Smooth muscle cell (in vitro differentiated cells): ENCODE results near the gene SRGAP3. TPM values are rescaled to one million over a fixed set of nuclear protein-coding genes. Genes with fewer than 3 reads are reported as not detected.

ENCODE experiments used
- DNase-seq: peaks from one replicate; lab custom pipeline; 2025; ENCODE audit not compliant: unreplicated experiment; lab: John Stamatoyannopoulos, UW
- H2AFZ ChIP-seq: fragments of 200-600 bp; sonication (generic); 2 replicates; pipeline ENCODE4 v1.6.0; 2016; ENCODE audit warnings: antibody characterized with exemption, low read depth, mild to moderate bottlenecking
- H3F3A ChIP-seq: fragments of 200-600 bp; sonication (generic); 2 replicates; pipeline ENCODE4 v1.6.0; 2017; ENCODE audit warnings: antibody characterized with exemption, low read depth
- H3K27ac ChIP-seq: fragments of 200-600 bp; sonication (generic); 2 replicates; pipeline ENCODE4 v1.5.1; 2016; ENCODE audit warnings: low read depth, mild to moderate bottlenecking
- H3K27me3 ChIP-seq: fragments of 200-600 bp; sonication (generic); 2 replicates; pipeline ENCODE4 v1.6.1; 2016; ENCODE audit warnings: low read depth, mild to moderate bottlenecking
- H3K36me3 ChIP-seq: fragments of 200-600 bp; sonication (generic); 2 replicates; pipeline ENCODE4 v1.5.1; 2016; ENCODE audit warnings: low read depth
- H3K4me1 ChIP-seq: fragments of 200-600 bp; sonication (generic); 2 replicates; pipeline ENCODE4 v1.5.1; 2016; ENCODE audit warnings: low read depth
- H3K4me2 ChIP-seq: fragments of 200-600 bp; sonication (generic); 2 replicates; pipeline ENCODE4 v1.6.0; 2016; ENCODE audit warnings: mild to moderate bottlenecking
- H3K4me3 ChIP-seq: fragments of 200-600 bp; sonication (generic); 2 replicates; pipeline ENCODE4 v1.5.1; 2016; ENCODE audit warnings: mild to moderate bottlenecking
- H3K79me2 ChIP-seq: fragments of 200-600 bp; sonication (generic); 2 replicates; pipeline ENCODE4 v1.6.0; 2016; ENCODE audit warnings: low read depth, mild to moderate bottlenecking
- H3K9ac ChIP-seq: fragments of 200-600 bp; sonication (generic); 2 replicates; pipeline ENCODE4 v1.6.0; 2016; ENCODE audit warnings: low read depth
- H3K9me3 ChIP-seq: fragments of 200-600 bp; sonication (generic); replicated peaks from 2 replicates; pipeline ENCODE4 v1.5.1; 2016; ENCODE audit warnings: low read depth
- H4K20me1 ChIP-seq: fragments of 200-600 bp; sonication (generic); 2 replicates; pipeline ENCODE4 v1.6.0; 2016; ENCODE audit warnings: low read depth
- WGBS: methylation state at CpG from one replicate; pipeline ENCODE4 v1.1.7; 2016; ENCODE audit warnings: low lambda C conversion rate; 5-methylcytosine and 5-hydroxymethylcytosine counted together
- polyA plus RNA-seq: library from polyadenylated mRNA; unstranded; fragments of >200 nt; fragmentation: Nextera tagmentation; extraction: Ambion mirVana; gene quantifications from 2 replicates; pipeline ENCODE4 v1.2.1, GENCODE V29; 2016
- total RNA-seq: library from RNA; depleted of rRNA; stranded (reverse); fragments of >200 nt; gene quantifications from 2 replicates; pipeline ENCODE4 v1.2.3, GENCODE V29; 2014
- TF ChIP-seq, protein P1 (sequence below): fragments of 200-600 bp; sonication (generic); IDR thresholded peaks from 2 replicates; pipeline ENCODE4 v1.5.1; 2017; ENCODE audit warnings: borderline replicate concordance, mild to moderate bottlenecking, antibody characterized with exemption; ENCODE audit not compliant: insufficient read depth, poor library complexity, severe bottlenecking

The SRGAP3 gene
- total and polyA plus RNA-seq, 2 experiments from 2014 or later = 1.5 to 3.1 TPM

DNA sequence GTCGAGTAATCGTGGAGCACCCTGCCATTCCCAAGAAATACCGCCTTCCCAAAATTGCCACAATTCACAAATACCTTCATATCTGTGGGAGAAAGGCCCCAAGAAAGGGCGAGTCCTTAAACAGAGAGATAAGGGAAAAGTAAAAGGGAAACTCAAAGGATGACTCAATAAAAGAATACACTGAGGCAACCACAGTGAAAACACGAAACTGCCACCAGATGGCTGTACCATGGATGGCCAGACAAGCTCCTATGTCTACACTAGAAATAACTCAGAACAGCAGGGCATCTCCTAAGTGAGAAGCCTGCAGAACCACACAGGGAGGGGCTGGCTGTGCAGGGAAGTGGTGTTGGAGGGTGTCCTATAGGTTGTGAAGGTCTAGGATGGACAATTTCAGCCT is 25.0 kb downstream of the SRGAP3 start:
- WGBS = 53% methylated on average over 5 of the region's 5 CpGs
- H3K27me3 ChIP-seq = no peaks in the 10 kb centered on the region
- no peaks in the 10 kb centered on the region for H3K79me2 ChIP-seq

DNA sequence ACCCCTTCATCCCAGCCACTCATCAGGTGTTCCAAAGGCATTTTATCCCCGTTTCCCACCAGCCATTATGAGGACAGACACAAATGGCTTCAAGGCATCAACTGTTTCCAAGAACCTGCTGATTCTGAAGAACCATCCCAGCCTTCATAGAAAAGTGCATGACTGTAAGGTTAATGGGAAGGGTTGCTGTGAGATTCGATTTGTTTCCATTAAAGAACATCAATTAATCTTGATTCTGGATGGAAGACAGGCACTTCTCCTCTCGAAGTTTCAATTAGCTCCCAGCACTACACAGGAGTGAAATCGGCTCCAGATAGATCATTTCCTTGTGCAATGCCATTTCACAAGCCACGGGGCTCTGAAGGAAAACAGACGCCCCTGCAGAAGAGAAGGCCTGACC is 25.8 kb downstream of the SRGAP3 start:
- TF ChIP-seq, protein P1, sequence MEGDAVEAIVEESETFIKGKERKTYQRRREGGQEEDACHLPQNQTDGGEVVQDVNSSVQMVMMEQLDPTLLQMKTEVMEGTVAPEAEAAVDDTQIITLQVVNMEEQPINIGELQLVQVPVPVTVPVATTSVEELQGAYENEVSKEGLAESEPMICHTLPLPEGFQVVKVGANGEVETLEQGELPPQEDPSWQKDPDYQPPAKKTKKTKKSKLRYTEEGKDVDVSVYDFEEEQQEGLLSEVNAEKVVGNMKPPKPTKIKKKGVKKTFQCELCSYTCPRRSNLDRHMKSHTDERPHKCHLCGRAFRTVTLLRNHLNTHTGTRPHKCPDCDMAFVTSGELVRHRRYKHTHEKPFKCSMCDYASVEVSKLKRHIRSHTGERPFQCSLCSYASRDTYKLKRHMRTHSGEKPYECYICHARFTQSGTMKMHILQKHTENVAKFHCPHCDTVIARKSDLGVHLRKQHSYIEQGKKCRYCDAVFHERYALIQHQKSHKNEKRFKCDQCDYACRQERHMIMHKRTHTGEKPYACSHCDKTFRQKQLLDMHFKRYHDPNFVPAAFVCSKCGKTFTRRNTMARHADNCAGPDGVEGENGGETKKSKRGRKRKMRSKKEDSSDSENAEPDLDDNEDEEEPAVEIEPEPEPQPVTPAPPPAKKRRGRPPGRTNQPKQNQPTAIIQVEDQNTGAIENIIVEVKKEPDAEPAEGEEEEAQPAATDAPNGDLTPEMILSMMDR = no peak
- Histone ChIP-seq H3K27ac (no peak overlapping the region), H3K27me3 (no peaks in the 10 kb centered on the region), H3K36me3 (no peaks in the 10 kb centered on the region), H3K4me1 (peaks cover 23% of the 10 kb centered on the region), H4K20me1 (peaks cover 11% of the 10 kb centered on the region), H3K79me2 (no peaks in the 10 kb centered on the region), H3F3A (peaks cover 4% of the 10 kb centered on the region), H3K4me3 (no peak overlapping the region), H3K9ac (no peak overlapping the region), H3K4me2 (no peak overlapping the region), H2AFZ (no peak overlapping the region), H3K9me3 (no peaks in the 10 kb centered on the region)
- no peak for DNase-seq
- 85% methylated on average over 6 of the region's 6 CpGs for WGBS

More for the DNA sequence above, 25.0 kb downstream of the SRGAP3 start:
- H2AFZ ChIP-seq = no peak overlapping the region
- H3K9ac ChIP-seq = no peak overlapping the region
- H3K4me1 ChIP-seq = peaks cover 23% of the 10 kb centered on the region
- no peak overlapping the region for H3K4me3 ChIP-seq
- H4K20me1 ChIP-seq = peaks cover 11% of the 10 kb centered on the region
- H3F3A ChIP-seq = peaks cover 4% of the 10 kb centered on the region
- peak overlapping the region; percentile 36 for H3K4me2 ChIP-seq
- no peak overlapping the region for H3K27ac ChIP-seq
- TF ChIP-seq, protein P1 = peak; percentile 23
- H3K9me3 ChIP-seq = no peaks in the 10 kb centered on the region
- no peak for DNase-seq
- H3K36me3 ChIP-seq = no peaks in the 10 kb centered on the region

DNA sequence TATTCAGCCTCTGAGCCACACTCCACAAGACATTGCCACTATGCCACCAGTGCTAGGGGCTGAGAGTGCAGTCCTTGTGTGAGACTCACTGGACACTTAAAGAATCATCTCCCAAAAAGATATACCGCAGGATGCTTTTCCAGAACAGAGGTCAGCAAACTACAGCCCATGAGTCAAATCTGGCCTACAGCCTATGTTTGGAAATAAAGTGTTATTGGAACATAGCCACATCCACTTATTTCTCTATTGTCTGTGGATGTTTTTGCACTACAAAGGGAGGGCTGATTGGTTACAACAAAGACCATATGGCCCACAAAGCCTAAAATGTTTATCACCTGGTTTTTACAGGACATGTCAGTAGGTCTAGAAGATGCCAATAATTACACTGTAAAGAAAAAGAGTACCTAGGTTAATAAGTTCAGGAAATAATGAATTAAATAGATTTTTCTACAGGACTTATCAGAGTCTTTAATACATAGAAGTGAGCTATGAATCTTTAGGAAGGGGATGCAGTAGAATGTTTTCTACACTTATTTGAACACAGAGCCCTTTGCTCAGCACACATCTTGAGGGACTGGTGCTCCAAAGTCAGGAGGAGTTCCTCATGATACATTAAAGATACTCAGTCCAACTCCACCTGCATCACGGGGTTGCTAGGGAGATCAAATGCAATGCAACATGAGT is 26.3 kb downstream of the SRGAP3 start:
- H3K9ac ChIP-seq = no peak overlapping the region
- H3F3A ChIP-seq = peaks cover 4% of the 10 kb centered on the region
- H4K20me1 ChIP-seq = peaks cover 11% of the 10 kb centered on the region
- no peaks in the 10 kb centered on the region for H3K36me3 ChIP-seq
- H3K9me3 ChIP-seq = no peaks in the 10 kb centered on the region
- H3K4me3 ChIP-seq = no peak overlapping the region
- H3K27ac ChIP-seq = no peak overlapping the region
- DNase-seq = no peak
- no peaks in the 10 kb centered on the region for H3K79me2 ChIP-seq
- TF ChIP-seq, protein P1 = no peak
- H2AFZ ChIP-seq = no peak overlapping the region
- H3K4me2 ChIP-seq = no peak overlapping the region
- peaks cover 23% of the 10 kb centered on the region for H3K4me1 ChIP-seq
- no peaks in the 10 kb centered on the region for H3K27me3 ChIP-seq
- 96% methylated on average over 2 of the region's 2 CpGs for WGBS

GRCh38 chr3:9222049-9222448 is 27.4 kb downstream of the SRGAP3 start:
- no peak overlapping the region for H3K4me3 ChIP-seq
- H3K27me3 ChIP-seq = no peaks in the 10 kb centered on the region
- H3K9ac ChIP-seq = no peak overlapping the region
- H3K27ac ChIP-seq = no peak overlapping the region
- H3K79me2 ChIP-seq = no peaks in the 10 kb centered on the region
- 100% methylated on average over 2 of the region's 2 CpGs for WGBS
- no peak for DNase-seq
- no peaks in the 10 kb centered on the region for H3K36me3 ChIP-seq
- peaks cover 10% of the 10 kb centered on the region for H4K20me1 ChIP-seq
- no peak overlapping the region for H3K4me2 ChIP-seq
- no peaks in the 10 kb centered on the region for H3K9me3 ChIP-seq
- TF ChIP-seq, protein P1 = no peak
- H3F3A ChIP-seq = peaks cover 4% of the 10 kb centered on the region
- peaks cover 23% of the 10 kb centered on the region for H3K4me1 ChIP-seq
- no peak overlapping the region for H2AFZ ChIP-seq
